ENCODE measurements around the gene FBLIM1.

FBLIM1 gene

GRCh38 chr1:15731735-15732685 is 26.6 kb upstream of the FBLIM1 start:
- no peak for DNase-seq

- no peak for DNase-seq
Measured at GRCh38 chr1:15732686-15733081, 25.9 kb upstream of the FBLIM1 start.

GRCh38 chr1:15733218-15733725 is 25.3 kb upstream of the FBLIM1 start:
- no peak for DNase-seq

GRCh38 chr1:15733726-15734226 is 24.8 kb upstream of the FBLIM1 start:
- no peak for DNase-seq

- DNase-seq, result no peak
Measured at GRCh38 chr1:15734296-15734695, 24.3 kb upstream of the FBLIM1 start.

- no peak for DNase-seq
Measured at GRCh38 chr1:15734901-15735300, 23.7 kb upstream of the FBLIM1 start.

GRCh38 chr1:15735304-15736037 is 23.1 kb upstream of the FBLIM1 start:
- no peak for DNase-seq

- DNase-seq, result no peak
Measured at GRCh38 chr1:15736038-15736891, 22.3 kb upstream of the FBLIM1 start, which contains the start of gene SLC25A34. Gene SLC25A34 (plus strand): TSS chr1:15736258. CDS start chr1:15736486, 228 bp downstream.

- DNase-seq, result no peak
Measured at GRCh38 chr1:15736892-15737261, 21.7 kb upstream of the FBLIM1 start.

GRCh38 chr1:15737324-15738319 is 21.0 kb upstream of the FBLIM1 start:
- no peak for DNase-seq

GRCh38 chr1:15738416-15739113 is 20.0 kb upstream of the FBLIM1 start:
- DNase-seq, result no peak

GRCh38 chr1:15739259-15739658 is 19.3 kb upstream of the FBLIM1 start:
- no peak for DNase-seq

GRCh38 chr1:15739745-15740144 is 18.9 kb upstream of the FBLIM1 start:
- no peak for DNase-seq

- peak; percentile 64 to 68 for DNase-seq
Measured at GRCh38 chr1:15740924-15741850, 17.4 kb upstream of the FBLIM1 start.

- no peak for DNase-seq
Measured at GRCh38 chr1:15742339-15742801, 16.2 kb upstream of the FBLIM1 start, which contains the start of gene TMEM82. Gene TMEM82 (plus strand): TSS chr1:15742499. CDS start chr1:15742560, 61 bp downstream.

- no peak for DNase-seq
Measured at GRCh38 chr1:15744122-15744679, 14.4 kb upstream of the FBLIM1 start.

GRCh38 chr1:15747378-15747777 is 11.2 kb upstream of the FBLIM1 start:
- no peak for DNase-seq

GRCh38 chr1:15748264-15748663 is 10.3 kb upstream of the FBLIM1 start:
- no peak for DNase-seq
